SK-N-DZ (cell line): ENCODE results near the gene GEMIN8.

Experiments
- DNase-seq: peaks from one replicate; pipeline ENCODE4 v3.0.0-alpha.2; 2015; ENCODE audit warnings: low spot score

GEMIN8 gene

GRCh38 chrX:14015941-14016340, 13.8 kb downstream of the GEMIN8 start:
- no peak for DNase-seq

- DNase-seq: no peak
Observed at GRCh38 chrX:14015294-14015693, 14.4 kb downstream of the GEMIN8 start.

GRCh38 chrX:14014526-14014925, 15.2 kb downstream of the GEMIN8 start:
- no peak for DNase-seq

- DNase-seq: no peak
Observed at GRCh38 chrX:14013054-14013453, 16.6 kb downstream of the GEMIN8 start.

- DNase-seq: no peak
Observed at GRCh38 chrX:14010566-14010965, 19.1 kb downstream of the GEMIN8 start.

GRCh38 chrX:14006540-14006939, 23.2 kb downstream of the GEMIN8 start:
- no peak for DNase-seq

GRCh38 chrX:14003876-14004425, 25.7 kb downstream of the GEMIN8 start:
- no peak for DNase-seq

GRCh38 chrX:14003028-14003427, 26.7 kb downstream of the GEMIN8 start:
- no peak for DNase-seq

GRCh38 chrX:13996650-13997049, 33.0 kb downstream of the GEMIN8 start:
- no peak for DNase-seq

GRCh38 chrX:13994536-13995080, 35.1 kb downstream of the GEMIN8 start:
- DNase-seq: no peak

GRCh38 chrX:13994104-13994503, 35.6 kb downstream of the GEMIN8 start:
- DNase-seq: no peak

GRCh38 chrX:13990126-13990800, 39.4 kb downstream of the GEMIN8 start:
- no peak for DNase-seq

GRCh38 chrX:13985697-13986435, 43.8 kb downstream of the GEMIN8 start:
- no peak for DNase-seq

- no peak for DNase-seq
Observed at GRCh38 chrX:13983734-13984133, 46.0 kb downstream of the GEMIN8 start.

GRCh38 chrX:13968198-13968597, 61.5 kb downstream of the GEMIN8 start:
- DNase-seq: no peak

- DNase-seq: no peak
Observed at GRCh38 chrX:13967636-13968035, 62.1 kb downstream of the GEMIN8 start.

- DNase-seq: no peak
Observed at GRCh38 chrX:13966793-13967125, 62.9 kb downstream of the GEMIN8 start.

GRCh38 chrX:13966071-13966792, 63.5 kb downstream of the GEMIN8 start:
- no peak for DNase-seq

GRCh38 chrX:13965531-13965930, 64.2 kb downstream of the GEMIN8 start:
- no peak for DNase-seq

- no peak for DNase-seq
Observed at GRCh38 chrX:13956998-13957397, 72.7 kb downstream of the GEMIN8 start.
